ENCODE data around the gene MAP3K14.

Gene MAP3K14

DNA sequence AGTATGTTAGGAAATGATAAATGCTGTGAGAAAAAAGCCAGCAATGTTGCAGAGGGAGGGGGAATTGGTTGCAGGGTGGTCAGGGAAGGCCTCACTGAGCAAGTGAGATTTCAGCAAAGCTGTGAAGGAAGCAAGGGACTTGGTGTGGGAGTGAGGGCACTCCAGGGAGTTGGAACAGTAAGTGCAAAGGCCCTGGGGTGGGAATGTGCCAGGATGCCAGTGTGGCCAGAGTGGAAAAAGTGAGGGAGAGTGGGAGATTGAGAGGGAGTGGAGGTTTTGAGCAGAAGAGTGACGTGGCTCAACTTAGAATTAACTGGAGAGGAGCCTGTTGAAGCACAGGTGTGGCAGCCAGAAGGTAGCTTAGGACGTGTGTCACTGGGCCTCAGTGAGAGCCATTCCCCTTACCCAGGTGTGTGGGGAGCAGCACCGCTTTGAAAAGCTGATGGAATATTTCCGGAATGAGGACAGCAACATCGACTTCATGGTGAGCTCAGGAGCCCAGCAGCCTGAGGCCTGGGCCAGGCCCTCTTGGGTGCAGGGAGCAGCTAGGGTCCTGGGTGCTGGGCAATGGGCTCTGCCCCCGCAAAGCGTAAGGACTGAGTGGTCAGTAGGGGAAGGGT, 78.6 kb downstream of the MAP3K14 start:
- no peak for DNase-seq (ENCODE audit: low read depth in 2 of 3, low spot score in 1 of 3)

- DNase-seq (ENCODE audit: low read depth in 2 of 3, low spot score in 1 of 3), result no peak
Observed at GRCh38 chr17:45237686-45238085, 79.1 kb downstream of the MAP3K14 start.

GRCh38 chr17:45236282-45236606, 80.6 kb downstream of the MAP3K14 start:
- DNase-seq (ENCODE audit: low read depth in 2 of 3, low spot score in 1 of 3), result no peak

- peak; percentile 58 to 74 (median 71) for DNase-seq (ENCODE audit: low read depth in 2 of 3, low spot score in 1 of 3)
Observed at GRCh38 chr17:45235416-45236281, 81.2 kb downstream of the MAP3K14 start.

- no peak for DNase-seq (ENCODE audit: low read depth in 2 of 3, low spot score in 1 of 3)
Observed at GRCh38 chr17:45234641-45235415, 82.0 kb downstream of the MAP3K14 start.

- DNase-seq (ENCODE audit: low read depth in 2 of 3, low spot score in 1 of 3), result no peak
Observed at GRCh38 chr17:45233423-45233924, 83.3 kb downstream of the MAP3K14 start.

- no peak for DNase-seq (ENCODE audit: low read depth in 2 of 3, low spot score in 1 of 3)
Observed at GRCh38 chr17:45232514-45233422, 84.1 kb downstream of the MAP3K14 start.

DNA sequence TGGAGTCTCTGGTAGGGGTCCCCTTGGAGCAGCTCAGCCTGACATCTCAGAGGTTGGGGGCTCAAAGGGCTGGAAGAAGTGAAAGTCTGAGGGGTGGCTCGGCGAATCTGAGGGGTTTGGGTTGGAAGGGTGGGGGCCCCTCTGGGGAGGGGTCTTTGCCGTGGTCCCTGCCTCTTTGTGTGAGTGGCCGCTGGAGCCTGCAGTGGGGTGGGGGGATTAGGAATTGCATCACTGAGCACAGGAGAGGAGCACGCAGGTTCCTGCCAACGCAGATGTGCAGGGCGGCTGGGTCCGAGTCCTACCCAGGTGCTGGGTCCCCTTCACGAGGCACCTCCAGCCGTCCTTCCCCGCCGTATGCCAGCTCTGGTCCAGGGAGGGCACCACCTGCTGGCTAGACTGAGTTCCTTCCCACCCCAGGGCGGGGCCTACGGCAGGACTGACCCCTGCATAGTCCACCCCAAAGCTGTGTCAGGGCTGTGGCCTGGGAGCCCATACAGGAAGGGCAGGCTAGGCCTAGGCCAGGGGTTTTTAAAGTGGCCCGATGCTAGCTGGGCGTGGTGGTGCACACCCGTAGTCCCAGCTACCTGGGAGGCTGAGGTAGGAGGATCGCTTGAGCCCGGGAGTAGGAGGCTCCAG, 85.2 kb downstream of the MAP3K14 start:
- no peak for DNase-seq (ENCODE audit: low read depth in 2 of 3, low spot score in 1 of 3)

DNA sequence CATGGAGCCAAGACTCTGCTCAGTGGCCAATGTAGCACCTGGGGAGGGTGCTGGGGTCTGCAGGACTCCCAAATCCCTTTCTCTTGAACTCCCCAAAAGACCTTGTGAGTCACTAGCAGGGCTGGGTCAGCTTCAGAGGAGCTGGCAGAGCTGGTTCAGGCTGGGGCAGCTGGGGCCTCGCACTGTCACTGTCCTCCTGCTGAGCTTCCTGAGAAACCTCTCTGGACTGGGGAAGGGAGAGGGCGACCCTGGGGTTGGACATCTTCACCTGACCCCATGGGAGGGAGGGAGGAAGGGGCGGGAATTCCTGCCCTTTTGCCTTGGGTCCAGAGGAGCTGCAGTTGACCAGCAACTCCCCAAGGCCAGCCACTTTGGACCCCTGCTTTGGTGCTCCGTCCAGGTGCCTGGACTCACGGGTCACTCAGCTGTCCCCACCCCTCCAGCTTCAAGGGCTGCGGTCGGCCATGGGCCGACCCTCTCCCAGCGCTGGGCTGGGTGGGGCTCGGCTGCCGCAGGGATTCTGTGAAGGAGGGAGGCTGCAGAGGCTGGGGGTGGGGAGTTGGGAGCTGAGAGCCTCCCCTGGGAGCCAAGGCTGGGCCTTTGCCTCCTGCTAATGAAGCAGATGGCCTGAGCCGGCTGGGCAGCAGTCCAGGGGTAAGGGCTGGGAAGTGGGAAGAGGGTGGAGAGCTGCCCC, 85.9 kb downstream of the MAP3K14 start:
- DNase-seq (ENCODE audit: low read depth in 2 of 3, low spot score in 1 of 3), result no peak

DNA sequence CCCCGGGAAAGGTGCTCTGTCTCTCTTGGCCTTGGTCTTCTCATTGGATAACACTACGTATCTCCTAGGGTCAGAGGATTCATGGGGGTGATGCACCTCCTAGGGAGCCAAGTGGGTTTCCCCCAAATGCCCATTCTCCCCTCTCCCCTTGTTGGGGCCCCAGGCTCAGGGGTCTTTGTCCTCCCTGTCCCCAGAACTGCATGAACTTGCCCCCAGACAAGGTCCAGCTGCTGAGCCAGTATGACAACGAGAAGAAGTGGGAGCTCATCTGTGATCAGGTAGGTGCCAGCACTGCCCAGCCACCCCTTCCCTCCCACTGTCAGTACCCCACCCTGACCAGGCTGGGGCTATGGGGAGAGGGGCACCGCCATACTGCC, 86.4 kb downstream of the MAP3K14 start:
- no peak for DNase-seq (ENCODE audit: low read depth in 2 of 3, low spot score in 1 of 3)

GRCh38 chr17:45229681-45230409, 87.0 kb downstream of the MAP3K14 start:
- no peak for DNase-seq (ENCODE audit: low read depth in 2 of 3, low spot score in 1 of 3)

GRCh38 chr17:45228763-45229539, 87.9 kb downstream of the MAP3K14 start:
- DNase-seq (ENCODE audit: low read depth in 2 of 3, low spot score in 1 of 3), result peak; percentile 82 to 86 (median 84)

DNA sequence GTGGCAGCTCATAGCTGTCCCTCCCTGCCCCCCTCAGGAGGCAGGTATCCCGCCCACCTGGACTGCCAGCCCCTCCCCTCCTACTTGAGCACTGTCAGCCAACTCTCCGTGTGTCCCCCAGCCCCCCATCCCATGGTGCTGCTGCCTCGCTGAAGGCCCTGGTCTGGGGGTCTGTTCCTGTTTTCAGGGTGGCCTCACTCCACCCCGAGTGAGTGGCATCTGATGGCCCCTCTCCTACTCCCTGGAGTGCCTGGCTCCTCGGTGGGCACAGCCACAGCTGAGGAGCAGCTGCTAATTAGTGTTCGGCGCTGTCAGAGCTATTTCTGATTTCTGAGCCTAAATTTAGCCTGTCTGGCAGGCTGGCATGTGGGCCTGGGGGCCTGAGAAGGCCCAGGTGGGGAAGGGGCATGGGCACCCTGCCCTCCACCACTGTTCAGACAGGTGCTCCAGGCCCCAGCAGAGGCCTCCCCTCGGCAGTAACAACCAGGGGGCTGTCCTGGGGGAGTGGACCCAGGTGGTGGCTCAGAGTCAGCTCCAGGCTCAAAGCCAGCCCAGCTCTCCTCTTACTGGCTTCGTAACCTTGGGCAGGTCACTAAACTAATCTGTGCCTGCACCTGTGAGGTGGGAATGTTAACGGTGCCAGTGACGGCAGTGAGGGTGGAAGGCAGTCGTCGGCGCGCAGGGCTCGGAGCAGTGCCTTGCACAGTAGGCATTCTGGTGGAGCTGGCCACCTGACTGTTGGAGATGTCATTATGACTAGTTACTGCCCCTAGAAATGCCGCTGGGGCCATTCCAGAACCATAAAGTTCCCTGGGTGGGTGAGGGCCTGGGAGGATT, 88.7 kb downstream of the MAP3K14 start:
- DNase-seq (ENCODE audit: low read depth in 2 of 3, low spot score in 1 of 3), result no peak

DNA sequence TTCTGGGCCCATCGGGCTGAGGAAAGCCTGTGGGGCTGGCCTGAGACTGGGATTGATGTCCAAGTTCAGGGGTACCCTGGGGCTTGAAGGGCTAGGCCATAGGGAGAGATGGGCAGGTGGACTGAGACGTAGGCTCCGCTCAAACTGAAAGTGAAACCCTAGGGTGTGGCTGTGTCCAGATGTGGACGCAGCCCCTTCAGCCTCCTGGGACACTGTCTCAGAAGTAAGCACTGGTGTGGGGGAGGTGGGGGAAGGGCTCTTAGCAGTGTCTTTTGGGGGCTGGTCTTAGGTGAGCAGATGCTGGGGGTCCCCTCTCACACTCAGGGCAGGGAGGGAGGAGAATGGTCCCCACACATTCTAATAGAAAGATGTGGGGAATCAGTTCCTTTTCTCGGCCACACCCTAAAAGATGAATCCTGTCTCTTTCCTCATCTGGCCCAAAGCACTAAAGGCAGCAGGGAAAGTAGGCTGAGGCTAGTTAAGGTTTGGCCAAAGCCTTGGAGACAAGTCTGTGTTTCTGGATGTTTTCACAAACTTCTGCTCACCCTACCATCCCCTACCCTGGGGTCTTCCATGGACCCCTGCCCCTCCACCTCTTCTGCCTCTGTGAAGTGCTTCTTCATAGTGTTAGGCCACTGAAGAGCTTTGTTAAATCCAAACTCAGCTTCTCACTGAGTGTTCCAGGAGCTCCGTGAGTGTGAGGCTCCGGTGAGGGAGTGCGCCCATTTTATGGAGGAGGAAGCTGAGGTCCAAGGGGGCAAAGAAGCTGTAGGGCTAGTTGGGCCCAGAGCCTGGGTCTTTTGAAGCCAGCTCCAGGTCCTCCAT, 89.5 kb downstream of the MAP3K14 start:
- DNase-seq (ENCODE audit: low read depth in 2 of 3, low spot score in 1 of 3), result no peak

GRCh38 chr17:45226576-45226975, 90.2 kb downstream of the MAP3K14 start:
- no peak for DNase-seq (ENCODE audit: low read depth in 2 of 3, low spot score in 1 of 3)

DNA sequence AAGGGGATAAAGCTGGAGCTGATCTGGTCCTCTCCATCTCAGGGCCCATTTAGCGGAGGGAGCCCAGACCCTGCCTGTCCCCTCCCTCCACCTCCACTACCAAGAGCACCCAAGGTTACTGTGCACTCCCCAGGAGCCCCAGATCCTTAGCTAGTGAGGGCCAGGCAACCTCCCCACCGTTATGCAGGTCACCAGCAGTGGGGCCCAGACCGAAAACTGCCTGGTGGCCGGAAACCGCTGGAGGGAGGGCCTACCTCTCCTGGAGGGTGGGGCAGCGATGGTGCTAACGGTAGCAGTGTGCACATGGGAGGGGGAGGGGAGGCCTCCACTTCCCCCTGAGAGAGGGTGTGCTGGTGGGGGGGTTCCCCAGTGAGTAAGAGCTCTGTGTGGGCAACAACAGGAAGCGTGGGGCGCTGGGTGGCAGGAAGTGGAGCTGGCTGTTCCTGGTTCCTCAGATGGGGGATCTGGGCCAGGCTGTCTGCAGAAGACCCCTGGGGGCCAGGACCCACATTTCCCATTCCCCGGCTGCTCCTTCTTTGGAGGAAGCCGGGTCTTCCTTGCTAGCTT, 90.8 kb downstream of the MAP3K14 start:
- DNase-seq (ENCODE audit: low read depth in 2 of 3, low spot score in 1 of 3), result peak; percentile 91 to 96 (median 92)
